Stimulated activated naive CD8-positive, alpha-beta T cell treated with anti-CD3 and anti-CD28 coated beads, Interleukin-15, Interleukin-2, amounts not matched to agents 100 U/mL and 50 U/mL, for 24 hours (primary cell): ENCODE measurements around the gene NLRC5.
A peak's percentile ranks its signal among the peaks of the same experiment; 100 is the strongest.
"Not testable (repeated sequence)": the region's sequence is repeated elsewhere in the genome, so short reads cannot be mapped to it uniquely, and the experiment has no call there.

Source experiments
- ATAC-seq: fragments of 150-1000 bp; cut with Tn5 transposase; one replicate; pipeline ENCODE4 v1.10.0; 2021
- DNase-seq: peaks from one replicate; pipeline ENCODE4 v3.0.0; 2021

The NLRC5 gene

DNA sequence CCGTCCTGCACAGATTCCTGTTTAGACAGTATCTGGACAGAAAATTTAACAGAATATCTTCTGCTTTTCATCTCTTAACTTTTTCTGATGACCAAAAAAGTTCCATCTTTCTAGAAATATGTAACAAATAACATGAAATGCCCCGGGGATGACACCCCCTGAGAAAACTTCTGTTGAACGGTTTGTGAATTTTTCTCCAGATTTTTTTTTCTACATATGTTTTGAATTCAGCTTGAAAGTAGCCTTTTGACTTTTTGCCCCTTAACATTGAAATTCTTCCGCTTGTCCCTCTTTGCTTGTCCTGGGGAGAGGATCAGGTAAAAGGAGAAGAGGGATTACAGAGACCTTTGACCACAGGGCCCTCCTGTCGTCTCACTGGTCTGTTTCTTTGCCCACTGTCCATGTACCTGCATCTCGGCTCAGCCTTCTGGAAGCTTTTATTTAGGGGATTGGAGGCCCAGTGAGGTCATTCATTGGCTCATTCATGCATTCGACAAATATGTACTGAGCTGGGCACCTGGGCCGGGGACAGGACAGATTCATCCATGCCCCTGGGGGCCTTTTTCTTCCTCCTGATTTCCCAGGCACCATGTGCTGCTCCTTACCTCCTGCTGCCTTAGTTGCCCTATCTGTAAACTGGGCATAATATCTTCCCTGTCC lies 83.4 kb downstream of the NLRC5 start:
- no peak for ATAC-seq
- no peak for DNase-seq

DNA sequence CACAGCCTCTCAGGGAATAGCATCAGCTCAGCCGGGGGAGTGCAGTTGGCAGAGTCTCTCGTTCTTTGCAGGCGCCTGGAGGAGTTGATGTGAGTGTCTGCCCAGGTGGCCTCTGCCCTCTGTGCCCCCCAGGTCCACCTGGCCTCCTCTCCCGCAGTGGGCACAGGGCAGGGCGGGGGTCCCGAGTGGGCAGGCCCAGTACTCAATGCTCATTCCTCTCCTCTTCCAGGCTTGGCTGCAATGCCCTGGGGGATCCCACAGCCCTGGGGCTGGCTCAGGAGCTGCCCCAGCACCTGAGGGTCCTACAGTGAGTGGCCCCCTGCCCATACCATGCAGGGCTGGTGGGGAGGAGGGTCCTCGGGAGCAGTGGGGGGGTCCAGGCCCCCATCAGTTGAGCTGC lies 88.4 kb downstream of the NLRC5 start:
- no peak for ATAC-seq

DNA sequence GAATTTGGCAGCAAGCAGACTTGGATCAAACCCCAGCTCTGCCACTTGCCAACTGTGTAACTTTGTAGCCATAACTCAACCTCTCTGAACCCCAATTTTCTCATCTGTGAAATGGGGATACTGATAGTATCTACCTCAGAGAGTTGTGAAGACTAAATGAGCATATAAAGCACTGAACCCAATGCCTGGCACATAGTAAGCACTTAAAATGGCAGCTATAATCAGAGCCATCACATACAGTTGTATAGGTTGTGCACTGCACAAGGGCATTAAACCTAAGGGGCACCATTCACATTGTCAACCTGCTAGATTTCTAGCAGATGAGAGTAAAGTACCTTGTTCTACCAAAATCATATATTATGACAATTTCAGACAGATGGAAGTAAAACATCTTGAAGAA lies 92.4 kb downstream of the NLRC5 start:
- ATAC-seq (no peak), DNase-seq (no peak)

More for the DNA sequence above, 88.4 kb downstream of the NLRC5 start:
- DNase-seq, result no peak

DNA sequence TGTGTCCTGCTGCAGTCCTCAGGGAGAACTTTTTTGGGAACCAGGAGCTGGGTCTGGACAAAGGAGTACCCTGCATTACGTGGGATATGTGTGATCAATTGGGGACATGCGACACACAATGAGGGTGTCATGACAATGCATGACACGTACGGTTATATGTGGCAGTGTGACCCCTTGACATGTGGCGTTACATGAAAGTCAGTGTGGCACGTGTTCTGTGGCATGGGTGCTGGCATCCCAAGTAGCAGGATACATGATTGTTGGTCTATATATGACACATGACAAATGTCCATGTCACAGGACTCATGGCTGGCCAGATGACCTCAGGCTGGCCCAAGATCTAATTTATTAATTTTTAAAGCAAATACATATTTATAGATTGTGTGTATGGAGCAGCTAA lies 93.3 kb downstream of the NLRC5 start:
- no peak for DNase-seq
- ATAC-seq, result no peak

DNA sequence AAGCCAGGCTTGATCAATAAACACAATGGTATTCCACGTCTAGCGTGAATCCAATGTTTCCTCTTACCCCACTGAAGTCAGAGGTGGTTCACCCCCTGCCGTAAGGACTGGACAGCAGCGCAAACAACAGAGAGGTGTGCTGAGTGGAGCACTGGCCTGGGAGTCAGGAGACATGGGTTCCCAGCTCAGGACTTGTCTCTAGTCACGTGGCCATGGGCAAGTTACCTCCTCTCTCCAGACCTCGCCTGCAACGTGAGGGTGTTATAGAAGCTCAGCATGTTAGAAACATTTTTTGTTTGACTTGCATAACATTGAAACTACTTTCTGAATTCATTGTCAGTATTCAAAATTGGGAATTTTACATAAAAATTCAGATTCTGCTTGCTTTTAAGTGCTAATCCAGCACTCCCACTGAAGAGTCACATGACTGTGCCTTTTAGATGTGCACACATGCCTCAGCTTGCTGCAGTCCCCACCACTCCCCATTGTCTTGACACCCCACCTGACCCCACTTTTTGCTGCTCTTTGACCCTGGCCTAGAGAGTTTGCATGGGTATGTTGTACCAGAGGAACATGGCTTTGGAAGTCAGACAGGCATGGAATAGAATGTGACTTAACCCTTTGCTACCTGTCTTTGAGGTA lies 94.2 kb downstream of the NLRC5 start:
- ATAC-seq, result no peak

DNA sequence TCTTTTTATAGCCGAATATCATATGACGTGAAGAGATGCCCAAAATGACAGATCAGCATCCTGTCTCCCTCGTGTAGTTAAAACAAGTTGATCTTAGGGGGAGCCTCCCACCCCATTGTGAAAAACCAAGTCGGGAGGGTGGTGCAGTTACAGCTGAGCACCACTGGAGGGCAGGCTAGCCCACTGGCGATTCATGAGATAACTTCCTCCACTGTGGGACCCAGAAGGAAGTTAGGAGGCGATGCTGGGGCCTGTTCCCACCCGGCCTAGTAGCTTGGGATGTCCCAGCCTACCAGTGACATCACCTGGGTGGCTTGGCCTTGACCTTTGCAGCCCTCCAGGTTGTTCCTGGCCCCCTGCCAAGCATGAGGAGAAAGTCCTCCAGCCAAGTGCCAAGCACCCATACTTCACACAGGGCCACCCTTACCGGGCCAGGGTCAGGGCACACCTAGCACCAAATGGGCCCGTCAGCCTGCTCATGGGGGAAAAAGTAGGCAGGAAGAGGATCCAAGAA lies 95.0 kb downstream of the NLRC5 start:
- DNase-seq, result peak; percentile 78
- ATAC-seq, result peak; percentile 79

More for the DNA sequence above, 94.2 kb downstream of the NLRC5 start:
- no peak for DNase-seq

DNA sequence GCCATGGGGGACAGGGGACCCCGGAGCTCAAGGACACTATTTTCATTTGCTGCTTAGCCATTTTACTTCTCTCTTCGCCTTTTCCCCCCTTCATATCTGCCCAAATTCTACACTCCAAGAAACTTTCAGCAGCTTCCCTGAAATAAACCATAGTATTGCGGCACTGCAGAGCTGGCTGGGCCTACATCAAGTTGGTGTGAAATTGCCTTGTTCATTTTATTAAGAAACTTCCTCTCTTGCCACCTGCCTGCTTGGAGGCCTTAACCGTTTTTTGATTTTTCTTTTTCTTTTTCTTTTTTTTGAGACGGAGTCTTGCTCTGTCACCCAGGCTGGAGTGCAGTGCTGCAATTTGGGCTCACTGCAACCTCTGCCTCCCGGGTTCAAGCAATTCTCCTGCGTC lies 95.6 kb downstream of the NLRC5 start:
- ATAC-seq, result no peak

DNA sequence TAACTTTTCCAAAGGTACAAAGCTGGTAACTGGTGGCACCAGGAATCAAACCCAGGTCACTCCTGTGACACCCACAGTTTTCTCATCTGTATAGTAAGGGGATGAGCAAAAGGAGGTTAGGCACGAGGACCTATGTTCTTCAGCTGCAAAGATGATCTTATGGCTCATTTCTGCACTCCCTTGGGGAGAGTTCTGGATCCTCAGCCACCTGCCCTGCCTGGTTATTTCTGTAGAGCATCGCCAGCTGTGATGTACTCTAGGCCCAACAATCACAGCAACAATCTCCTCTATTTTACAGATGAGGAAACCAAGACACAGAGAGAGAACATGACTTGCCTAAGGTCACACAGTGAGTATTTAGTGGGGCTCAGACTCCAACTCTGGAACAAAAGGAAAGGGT lies 97.6 kb downstream of the NLRC5 start:
- DNase-seq (no peak), ATAC-seq (no peak)

More for the DNA sequence above, 95.6 kb downstream of the NLRC5 start:
- no peak for DNase-seq

DNA sequence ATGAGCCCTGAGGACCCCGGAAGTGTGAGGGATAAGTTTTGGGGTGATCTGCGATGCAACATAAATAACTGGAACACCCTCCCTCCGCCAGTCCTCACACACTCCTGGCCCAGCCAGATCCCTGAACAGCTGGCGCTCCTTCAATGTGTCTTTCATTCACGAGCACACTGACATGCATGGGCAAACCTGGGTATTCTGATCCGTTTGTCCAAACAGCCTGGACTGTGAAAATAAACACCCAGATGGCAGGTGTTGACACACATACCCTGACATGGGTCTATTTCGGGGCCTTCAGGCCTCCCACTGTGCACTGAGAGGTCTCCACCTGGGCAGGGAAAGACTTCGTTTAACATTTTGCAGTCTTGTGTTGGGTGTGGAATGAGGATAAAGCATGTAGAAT lies 100.0 kb downstream of the NLRC5 start:
- DNase-seq, result no peak
- ATAC-seq, result no peak

DNA sequence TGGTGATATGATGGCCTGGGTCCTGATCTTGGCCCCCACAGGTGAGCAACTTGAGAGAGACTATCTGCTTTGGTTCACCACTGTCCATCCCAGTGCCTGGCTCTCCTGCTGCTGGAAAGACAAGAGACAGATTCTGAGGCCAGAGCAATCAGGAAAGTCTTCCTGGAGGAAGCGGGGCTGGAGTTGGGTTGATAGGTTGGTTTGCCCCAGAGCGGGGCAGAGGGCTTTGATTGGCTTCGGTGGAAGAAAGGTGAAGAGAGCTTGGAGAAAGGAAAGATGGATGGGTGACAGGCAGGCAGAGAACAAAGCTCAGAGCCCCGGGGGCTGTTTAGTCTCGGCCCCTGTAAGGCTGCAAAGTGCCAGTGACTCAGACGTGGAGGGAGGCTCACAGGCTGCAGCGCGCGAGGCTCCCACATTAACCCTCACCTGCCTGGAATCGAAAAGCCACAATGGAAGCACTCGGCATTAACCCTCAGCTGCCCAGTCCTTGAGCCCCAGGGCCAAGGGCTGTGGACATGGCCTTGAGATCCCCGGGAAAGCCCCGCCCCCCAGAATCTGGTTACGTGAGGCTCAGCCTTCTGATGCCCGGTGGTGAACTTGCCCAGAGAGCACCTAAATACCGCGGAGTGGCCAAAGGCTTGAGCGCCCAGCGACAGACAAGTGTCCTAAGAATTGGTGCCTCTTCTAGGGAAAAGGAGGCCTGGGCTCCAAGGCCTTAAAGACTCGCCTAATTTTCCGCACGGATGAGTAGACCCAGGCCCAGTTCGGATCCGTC lies 102.0 kb downstream of the NLRC5 start:
- DNase-seq (no peak), ATAC-seq (no peak)

DNA sequence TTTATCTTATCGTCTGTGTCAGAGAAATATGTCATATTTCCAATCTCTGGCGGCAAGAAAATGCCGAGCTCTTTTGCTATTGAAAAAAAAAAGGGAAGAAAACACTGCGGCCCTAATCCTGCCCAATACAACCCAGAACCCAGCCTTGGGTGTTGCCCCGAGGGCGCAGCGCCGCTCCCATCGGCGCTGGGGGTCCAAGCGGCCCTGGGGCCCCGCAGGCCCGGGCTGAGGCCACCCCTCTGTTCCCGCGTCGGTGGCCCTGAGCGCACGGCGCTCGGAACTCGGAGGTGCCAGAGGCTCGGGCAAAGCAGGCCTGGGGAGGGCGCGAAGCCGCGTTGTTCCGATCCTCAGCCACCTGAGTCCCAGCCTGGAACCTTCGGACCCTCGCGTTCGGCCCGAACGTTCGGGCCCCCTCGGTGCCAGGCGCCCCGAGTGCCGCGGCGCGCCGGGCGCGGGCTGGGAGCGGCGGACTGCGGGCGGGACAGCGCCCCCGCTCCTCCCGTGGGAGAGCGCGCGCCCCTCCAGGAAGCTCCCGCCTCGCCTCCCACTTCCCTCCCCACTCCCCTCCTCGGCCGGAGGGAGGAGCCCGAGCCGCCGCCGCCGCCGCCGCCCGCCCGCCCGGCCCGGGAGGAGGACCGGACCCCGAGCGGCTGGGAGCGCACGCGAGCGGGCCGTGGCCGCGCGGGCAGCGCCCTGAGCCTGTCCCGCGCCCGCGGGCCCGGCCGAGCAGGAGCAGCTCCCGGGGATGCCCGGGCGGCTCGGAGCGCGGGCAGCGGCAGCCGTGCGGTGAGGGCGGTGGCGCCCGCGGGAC lies 102.8 kb downstream of the NLRC5 start, which contains the start of gene CPNE2:
TSS of gene CPNE2 (plus strand) at position 609 of the 811 bp plus-strand sequence. CDS start 18,160 bp downstream, outside the sequence.
- DNase-seq (peak; percentile 59), ATAC-seq (peak; percentile 60)

DNA sequence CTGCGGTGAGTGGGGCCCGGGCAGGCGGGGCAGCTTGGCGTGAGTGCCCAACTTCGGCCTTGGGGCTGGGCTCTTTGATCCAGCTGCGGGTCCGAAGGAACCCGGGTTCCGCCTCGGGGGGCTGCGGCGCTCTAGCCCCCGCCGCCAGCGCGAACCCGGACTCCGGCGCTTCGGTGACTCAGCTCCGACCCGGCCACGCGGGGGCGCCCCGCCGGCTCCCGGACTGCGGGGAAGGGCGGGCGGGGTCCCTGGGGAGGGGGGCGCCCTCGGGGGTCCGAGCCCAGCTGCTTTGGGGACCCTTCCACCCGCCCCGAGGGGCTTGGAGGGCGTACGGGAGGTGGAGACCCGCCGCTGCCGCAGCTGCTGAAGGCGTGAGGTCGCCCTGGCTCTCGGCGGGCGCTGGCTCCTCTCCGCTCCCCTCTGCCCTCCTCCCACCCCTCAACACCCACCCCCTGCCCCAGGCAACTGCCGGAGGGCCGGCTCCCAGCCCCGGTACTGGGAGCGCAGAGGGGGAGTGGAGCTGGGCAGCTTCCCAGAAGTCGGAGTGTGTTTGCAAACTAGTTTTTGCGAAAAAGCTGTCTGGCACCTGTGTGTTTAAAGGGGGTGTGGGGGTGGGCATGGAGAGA lies 103.5 kb downstream of the NLRC5 start:
- ATAC-seq (peak; percentile 37), DNase-seq (peak; percentile 70)

DNA sequence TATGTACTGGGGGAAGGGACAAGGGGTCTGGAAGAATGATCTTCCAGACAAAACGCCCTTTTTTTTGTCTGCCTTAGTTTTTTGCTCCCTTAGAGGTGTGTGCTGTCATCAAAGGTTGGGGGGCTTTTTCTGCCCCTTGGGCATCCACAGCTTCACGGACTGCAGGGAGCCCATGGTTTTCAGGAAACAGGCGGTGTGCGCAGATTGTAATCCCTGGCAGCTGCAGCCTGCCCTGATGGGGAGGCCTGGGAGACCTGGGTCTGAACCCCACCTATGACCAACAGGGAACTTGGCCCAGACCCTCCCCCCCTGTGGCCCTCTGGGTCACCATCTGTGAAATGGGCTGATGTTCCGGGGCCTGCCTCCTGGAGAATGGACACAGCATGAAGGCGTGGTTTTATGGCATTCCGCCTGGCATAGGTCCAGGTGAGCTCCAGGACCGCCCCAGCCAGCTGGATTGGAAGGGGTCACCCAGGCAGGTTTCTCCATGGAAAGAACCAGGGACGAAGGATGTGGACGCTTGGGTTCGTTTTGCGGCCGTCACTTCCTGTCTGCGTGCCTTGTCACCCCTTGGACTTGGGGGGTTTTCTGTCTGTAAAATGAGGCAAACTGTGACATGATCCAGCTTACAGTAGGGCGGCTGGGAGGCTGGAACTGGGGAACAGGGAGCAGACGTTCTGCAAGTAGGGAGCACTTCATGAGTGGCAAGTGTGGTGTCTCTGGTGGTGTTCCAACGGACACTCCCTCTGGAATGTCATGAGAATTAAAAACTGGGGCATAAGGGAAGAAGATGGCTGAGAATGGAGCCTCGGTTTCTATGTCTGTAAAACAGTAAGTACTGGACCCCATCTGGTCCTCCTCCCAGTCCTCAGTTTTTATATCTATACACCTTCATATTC lies 104.6 kb downstream of the NLRC5 start:
- no peak for ATAC-seq

DNA sequence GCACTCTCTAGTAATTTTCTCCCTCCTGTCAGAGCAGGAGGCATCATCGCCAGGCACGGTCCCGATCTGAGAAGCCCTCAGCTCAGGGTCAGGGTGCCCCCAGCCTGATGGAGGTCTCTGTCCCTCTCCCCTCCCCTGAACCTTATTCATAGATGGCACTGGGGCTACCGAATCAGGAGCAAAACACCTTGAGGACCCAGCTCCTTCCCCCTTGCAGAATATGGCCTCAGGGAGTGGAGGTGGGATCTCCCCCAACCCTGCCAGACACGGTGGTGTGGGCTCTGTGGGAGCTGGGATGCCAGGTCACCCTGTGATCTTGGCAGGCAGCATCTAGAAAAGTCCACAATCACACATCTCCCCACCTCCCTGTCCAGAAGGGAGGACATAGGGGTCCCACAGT lies 105.6 kb downstream of the NLRC5 start:
- ATAC-seq (no peak), DNase-seq (no peak)

More for the DNA sequence above, 104.6 kb downstream of the NLRC5 start:
- DNase-seq, result no peak

DNA sequence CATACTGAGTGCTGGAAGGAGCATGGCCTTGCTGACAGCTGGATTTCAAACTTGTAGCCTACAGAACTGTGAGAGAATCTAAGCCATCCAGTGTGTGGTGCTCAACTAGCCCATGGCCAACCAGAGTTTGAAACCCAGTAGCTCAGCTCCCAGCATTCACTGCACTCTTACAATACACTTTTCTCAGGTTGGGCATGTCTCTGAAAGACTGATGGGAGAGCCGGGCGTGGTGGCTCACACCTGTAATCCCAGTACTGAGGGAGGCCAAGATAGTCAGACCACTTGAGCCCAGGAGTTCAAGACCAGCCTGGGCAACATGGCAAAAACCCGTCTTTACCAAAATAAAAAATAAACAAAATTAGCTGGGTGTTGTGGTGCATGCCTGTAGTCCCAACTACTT lies 106.8 kb downstream of the NLRC5 start:
- DNase-seq (no peak), ATAC-seq (no peak)

DNA sequence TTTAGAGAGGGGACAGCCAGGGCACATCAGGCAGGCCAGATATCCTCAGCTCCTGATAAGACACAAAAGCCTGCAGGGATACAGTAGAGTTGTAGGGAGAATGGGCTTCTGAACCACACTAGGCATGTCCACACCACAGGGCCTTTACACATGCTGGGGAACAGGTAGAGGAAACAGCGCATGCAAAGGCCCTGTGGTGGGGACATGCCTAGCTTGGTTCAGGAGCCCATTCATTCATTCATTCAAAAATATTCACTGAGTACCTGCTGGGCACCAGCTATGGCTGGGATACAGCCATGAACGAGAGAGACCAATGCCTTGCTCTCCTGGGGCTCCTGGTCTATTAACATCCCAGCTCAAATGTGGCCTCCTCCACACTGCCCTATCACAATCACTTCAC lies 107.4 kb downstream of the NLRC5 start:
- ATAC-seq, result no peak

DNA sequence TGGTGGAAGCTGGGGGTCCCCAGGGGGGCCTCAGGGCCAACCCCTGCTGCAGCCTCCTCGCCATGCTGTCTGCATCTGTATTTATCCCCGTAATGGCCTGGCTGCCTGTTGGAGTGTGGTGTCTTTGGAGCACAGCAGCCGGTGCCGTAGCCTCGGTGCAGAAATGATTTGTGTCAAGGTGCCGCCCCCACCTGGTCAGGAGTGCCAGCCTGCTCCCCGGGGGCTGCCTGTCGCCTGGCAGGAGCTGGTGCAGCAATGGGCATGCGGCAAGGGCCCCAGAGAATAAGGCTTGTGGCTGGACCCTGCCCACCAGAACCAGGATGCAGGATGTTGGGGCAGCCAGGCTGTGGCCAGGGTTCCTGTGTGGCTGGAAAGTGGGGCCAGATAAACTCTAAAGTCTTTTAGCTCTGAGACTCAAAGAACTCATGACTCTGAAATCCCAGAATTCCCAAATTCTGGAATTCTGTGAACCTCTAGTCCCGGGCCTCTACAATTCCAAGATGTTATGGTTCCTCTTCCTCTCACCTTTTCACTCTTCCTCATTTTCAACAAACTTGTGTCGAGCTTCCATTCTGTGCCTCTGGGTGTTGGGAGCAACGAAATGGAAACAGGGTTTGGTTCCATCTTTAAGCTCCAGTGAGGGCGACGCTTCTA lies 109.0 kb downstream of the NLRC5 start:
- no peak for DNase-seq
- no peak for ATAC-seq

More for the DNA sequence above, 107.4 kb downstream of the NLRC5 start:
- DNase-seq, result no peak

DNA sequence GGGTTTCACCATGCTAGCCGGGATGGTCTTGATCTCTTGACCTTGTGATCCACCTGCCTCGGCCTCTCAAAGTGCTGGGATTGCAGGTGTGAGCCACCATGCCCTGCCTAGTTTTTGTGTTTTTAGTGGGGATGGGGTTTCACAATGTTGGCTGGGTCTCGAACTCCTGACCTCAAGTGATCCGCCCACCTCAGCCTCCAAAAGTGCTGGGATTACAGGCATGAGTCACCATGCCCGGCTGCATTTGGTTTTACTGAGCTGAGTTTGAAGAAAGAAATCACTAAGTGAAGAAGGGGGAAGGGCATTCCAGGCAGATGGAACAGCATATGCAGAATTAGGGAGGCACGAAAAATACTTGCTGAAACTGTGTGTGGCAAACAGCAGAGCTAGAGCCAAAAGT lies 110.6 kb downstream of the NLRC5 start:
- DNase-seq, result not testable (repeated sequence)

DNA sequence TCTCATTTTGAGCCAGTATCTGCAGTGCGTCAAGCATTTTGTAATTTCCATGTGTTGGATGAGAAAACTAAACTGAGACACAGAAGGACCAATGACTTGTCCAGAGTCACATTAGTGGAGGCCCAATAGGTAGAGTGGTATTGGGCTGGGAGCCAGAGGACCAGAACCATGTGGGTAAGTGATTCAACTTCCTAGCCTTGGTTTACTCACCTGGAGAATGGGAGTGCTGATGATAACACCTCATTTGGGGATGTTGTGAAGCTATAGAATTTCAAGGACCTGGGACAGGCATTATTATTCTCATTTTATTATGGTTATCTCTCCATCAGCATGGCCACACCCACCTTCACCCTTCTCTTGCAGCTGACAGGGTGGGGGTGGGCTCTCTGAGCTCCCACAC lies 111.1 kb downstream of the NLRC5 start:
- no peak for DNase-seq
- ATAC-seq, result no peak

More for the DNA sequence above, 110.6 kb downstream of the NLRC5 start:
- not testable (repeated sequence) for ATAC-seq
